Measurements from ENCODE around the gene DUSP19.
A peak's percentile ranks its signal among the peaks of the same experiment; 100 is the strongest.
"Not testable (repeated sequence)": the region's sequence is repeated elsewhere in the genome, so short reads cannot be mapped to it uniquely, and the experiment has no call there.

DUSP19 gene

DNA sequence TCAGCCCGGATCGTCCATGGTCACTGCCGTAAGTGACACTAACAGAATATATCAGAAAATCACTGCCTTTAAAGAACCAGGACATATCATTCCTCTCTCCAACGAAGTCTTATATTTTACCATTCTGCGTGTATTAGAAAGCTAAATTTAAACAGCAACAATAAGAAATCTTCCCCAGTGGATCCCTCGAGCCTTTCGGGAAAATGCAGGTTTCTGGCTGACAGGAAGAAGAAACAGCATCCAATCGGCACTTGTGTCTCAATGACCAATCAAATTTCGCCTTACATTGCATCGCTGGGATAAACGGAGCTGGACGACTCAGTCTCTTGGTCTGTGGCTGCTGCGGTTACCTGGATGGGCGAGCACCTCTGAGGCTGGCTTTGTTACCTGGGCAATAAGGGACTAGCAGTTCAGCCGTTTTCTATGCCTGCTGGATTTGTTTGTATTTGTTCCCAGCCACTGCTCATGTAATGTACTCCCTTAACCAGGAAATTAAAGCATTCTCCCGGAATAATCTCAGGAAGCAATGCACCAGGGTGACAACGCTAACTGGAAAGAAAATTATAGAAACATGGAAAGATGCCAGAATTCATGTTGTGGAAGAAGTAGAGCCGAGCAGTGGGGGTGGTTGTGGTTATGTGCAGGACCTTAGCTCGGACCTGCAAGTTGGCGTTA lies at the start of gene DUSP19:
Gene DUSP19, plus strand, starts transcription at position 284 of the 675 bp plus-strand sequence. Its CDS starts 187 bp downstream, at position 471.
- DNase-seq = peak; percentile 80

DNA sequence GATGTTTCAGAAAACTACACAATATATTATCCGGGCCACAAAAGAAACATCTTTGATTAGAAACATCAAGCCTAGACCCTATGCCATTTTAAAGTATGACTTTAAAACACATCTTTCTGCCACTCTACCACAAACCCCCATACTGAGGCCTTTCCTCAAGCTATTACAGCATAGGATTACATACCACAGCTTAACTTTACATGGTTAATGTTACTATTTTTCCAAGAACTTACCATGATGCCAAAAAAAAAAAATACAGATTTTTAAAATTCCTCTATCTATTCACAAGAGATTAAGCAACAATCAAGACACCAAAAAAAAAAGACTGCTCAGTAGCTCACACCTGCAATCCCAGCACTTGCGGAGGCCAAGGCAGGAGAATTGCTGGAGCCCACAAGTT lies 49.3 kb upstream of the DUSP19 start:
- DNase-seq = no peak

DNA sequence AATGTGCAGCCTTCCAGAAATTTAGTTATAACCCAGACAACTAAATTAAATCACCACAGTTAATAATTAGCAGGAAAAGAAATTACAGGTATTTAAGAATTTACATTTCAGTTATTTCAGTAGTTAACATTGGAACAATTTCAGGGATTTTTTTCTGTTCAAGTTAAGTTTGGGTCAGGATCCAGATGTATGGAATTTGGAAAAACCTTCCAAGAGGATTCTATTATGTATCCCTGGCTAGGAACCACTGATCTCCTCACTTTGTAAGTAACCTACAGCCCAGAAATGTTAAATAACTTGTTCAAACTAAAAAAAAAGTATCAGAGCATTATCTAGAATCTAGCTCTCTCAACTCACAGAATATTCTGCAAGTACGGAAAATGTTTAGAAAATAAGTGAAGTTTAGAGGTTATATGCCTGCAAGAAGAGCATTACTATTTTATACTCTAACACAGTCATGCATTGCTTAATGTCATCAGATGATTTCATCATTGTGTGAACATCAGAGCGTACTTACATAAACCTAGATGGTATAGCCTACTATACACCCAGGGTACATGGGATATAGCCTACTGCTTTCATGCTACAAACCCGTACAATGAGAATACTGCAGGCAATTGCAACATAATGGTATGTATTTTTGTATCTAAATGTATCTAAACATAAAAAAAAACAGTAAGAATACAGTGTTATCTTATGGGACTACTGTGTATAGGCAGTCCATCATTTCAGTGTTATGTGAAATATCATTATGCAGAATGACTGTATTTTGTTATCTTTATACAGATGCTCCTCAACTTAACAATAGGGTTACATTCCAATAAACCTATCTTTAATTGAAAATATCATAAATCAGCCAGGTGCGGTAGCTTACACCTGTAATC lies 46.4 kb upstream of the DUSP19 start:
- no peak for DNase-seq

- DNase-seq = no peak
Observed at GRCh38 chr2:183033951-183034350, 44.6 kb upstream of the DUSP19 start.

- DNase-seq = no peak
Observed at GRCh38 chr2:183034806-183035205, 43.7 kb upstream of the DUSP19 start.

DNA sequence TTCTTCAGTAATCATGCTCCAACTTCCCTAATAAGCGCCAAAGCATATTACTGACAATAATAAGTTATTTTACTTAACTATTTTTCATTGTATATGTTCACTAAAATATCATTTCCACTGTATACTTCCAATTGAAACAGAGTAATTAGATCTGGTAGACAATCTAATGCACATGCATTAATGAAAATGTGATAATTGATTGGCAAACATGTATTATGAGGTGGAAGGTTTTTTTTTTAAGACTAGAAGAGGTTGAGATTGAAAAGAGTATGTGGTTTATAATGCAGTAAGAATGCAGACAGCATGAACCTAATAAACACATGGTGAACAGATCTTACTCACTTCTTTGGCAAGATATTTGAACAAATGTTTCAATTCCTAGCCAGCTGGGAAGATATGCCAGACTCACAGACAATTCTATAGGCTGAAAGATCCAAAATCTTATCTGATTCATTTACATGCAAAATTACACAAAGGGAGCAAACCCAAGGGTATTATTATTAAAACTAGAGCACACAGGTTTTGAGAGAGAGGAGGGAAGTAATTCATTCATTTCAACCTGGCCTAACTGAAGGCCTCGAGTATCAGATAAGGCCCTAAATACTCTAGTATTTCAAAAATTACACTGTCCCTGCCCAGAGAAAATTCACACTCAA lies 43.1 kb upstream of the DUSP19 start:
- no peak for DNase-seq

DNA sequence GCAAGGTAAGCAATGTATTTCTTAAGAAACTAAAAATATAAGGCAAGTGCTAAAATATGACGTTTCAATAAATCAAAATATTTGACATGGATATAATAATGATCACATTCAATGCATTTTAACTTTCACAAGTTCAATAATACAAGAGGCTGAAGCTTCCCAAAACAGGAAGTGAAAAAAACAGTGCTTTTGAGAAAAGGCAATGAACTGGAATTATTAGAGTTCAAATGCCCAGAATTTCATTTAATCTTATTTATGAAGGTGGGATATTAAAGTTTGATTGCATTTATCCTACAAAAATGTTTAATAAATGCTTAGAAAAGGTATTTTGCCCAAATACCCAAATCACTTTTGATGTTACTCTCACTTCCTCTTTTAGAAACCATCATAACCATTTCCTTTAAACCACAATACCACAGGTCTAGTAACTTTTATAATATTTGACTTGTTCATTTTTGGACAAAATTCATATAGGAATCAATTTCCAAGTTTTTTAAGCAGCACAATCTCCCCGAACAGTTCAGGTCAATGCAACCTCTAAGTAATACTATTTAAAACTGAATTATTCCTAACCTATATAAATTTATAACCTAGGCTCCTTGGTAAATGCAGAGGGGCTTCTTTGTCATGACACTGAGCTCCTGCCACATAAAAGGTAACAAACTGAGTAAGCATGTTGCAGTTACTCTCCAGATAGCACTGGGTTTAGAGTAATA lies 42.4 kb upstream of the DUSP19 start:
- no peak for DNase-seq

GRCh38 chr2:183037074-183037552 lies 41.4 kb upstream of the DUSP19 start:
- no peak for DNase-seq

- peak; percentile 54 for DNase-seq
Observed at GRCh38 chr2:183037553-183038340, 40.8 kb upstream of the DUSP19 start.

GRCh38 chr2:183038341-183039300 lies 39.9 kb upstream of the DUSP19 start, which contains the start of gene NCKAP1:
Gene NCKAP1 (minus strand): TSS chr2:183038457. CDS start chr2:183038099, 358 bp downstream.
- peak; percentile 87 for DNase-seq

DNA sequence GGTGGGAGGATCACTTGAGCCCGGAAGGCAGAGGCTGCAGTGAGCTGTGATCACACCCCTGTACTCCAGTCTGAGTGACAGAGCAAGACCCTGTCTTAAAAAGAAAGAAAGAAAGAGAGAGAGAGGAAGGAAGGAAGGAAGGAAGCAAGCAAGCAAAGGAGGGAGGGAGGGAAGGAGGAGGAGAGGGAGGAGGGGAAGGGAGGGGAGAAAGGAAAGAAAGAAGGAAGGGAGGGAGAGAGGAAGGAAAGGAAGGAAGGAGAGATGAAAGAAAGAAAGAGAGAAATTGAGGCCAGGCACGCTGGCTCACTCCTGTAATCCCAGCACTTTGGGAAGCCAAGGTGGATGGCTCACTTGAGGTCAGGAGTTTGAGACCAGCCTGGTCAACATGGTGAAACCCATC lies 37.9 kb upstream of the DUSP19 start:
- no peak for DNase-seq

- not testable (repeated sequence) for DNase-seq
Observed at GRCh38 chr2:183043580-183043979, 35.0 kb upstream of the DUSP19 start.

DNA sequence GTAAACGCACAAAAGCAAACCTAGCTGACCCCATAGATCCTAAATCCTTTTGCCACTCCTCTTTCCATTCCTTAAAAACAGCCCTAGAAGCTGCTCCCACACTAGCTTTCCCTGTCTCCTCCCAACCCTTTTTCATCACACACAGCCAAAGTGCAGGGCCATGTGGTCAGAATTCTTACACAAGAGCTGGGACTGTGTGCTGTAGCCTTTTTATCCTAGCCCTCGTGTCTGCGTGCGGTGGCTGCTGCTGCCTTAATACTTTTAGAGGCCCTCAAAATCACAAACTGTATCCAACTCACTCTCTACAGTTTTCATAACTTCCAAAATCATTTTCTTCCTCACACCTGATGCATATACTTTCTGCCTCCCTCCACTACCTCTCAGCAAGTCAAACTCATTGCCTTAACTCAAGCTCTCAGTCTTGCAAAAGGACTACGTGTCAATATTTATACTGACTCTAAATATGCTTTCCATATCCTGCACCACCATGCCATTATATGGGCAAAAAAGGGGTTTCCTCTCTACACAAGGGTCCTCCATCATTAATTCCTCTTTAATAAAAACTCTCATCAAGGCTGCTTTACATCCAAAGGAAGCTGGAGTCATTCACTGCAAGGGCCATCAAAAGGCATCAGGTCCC lies 30.9 kb upstream of the DUSP19 start:
- DNase-seq = not testable (repeated sequence)

GRCh38 chr2:183049420-183049819 lies 29.1 kb upstream of the DUSP19 start:
- no peak for DNase-seq

DNA sequence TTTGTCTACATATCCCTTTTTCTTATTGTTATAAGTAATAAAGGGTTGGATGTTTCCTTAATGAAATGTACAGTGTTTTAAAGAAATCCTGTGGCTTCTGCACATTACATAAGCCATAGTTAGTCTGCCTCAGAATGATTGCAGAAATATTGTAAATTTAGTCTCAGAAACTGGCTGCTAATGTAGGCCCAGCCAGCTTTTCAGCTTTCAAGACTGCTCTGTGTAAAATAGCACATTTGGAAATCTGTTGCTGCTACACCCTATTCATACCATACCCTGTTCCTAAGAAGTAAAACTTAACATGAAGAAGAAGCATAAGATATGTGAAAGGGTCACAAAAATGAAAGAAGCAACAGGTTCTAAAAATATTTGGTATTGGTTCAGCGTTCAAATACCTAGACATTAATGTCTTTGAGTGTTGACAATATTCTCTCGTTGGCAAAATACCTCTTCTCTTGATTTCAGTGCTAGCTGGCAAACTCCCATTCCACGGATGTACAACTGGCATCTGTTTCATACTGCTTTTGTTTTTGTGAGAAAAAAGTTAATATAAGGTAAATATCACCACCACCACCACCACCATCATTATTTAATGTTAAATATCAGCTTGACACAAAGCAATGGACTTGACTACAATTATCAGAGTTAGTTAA lies 21.1 kb upstream of the DUSP19 start:
- DNase-seq = no peak

GRCh38 chr2:183059561-183059960 lies 19.0 kb upstream of the DUSP19 start:
- no peak for DNase-seq

DNA sequence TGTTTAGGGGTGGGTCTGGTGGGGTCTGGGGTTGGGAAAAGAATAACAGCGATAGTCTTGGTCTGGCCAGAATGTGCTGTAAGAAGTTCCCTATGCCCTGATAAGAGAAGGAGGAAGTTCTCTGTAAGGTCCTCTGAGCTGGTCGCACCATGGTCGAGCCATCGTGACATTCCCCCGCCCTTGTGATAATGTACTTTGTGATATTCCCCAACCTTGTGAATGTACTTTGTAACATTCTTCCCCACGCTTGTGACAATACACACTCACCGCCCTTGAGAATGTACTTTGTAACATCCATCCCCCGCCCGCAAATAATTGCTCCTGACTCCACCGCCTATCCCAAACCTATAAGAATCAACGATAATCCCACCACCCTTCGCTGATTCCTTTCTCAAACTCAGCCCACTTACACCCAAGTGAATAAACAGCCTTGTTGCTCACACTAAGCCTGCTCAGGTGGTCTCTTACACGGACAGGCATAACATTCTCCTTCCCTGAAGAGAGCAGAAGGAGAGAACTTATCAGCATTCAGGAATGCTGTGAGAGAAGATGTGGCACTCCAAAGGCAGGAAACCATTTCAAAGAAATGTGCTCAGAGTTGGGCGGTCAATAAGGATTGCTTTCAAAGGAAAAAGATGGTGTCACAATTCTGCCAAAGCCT lies 17.8 kb upstream of the DUSP19 start:
- no peak for DNase-seq

GRCh38 chr2:183063083-183063482 lies 15.5 kb upstream of the DUSP19 start:
- DNase-seq = no peak

DNA sequence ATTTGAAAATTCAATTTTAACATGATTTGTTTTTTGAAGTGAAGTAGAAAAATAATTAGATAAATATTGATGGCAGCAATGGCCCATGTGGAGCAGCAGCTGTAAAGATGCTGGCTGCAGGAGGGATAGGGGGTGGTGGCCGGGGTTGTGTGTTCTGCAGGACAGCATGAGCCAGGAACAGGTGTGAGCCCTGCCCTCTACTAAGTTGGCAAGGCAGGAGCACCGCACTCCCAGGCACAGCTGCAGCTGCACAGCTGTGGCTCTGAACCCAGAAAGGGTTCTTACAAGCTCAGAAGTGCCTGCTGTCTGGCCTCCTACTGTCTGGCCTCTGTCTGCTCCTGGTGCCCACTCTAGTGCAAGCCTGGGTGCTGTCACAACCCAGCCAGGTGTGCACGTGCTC lies 10.0 kb upstream of the DUSP19 start:
- no peak for DNase-seq

Measured in CD4-positive, alpha-beta T cell treated with Interleukin-6 for 4 hours (primary cell).